GM12892 (cell line): Measurements from ENCODE around the gene GULP1.

ENCODE experiments used
- POLR2A ChIP-seq: IDR thresholded peaks from 2 replicates; pipeline ENCODE4 v1.6.1; 2011; ENCODE audit warnings: low read depth, low read length, control low read depth
- POLR2AphosphoS5 ChIP-seq: IDR thresholded peaks from 2 replicates; pipeline ENCODE4 v1.6.1; 2011; ENCODE audit warnings: low read depth, low read length, control low read depth
- TAF1 ChIP-seq: IDR thresholded peaks from 2 replicates; pipeline ENCODE4 v1.6.1; 2011; ENCODE audit warnings: low read depth, mild to moderate bottlenecking, control low read depth, low read length, borderline replicate concordance

DNA sequence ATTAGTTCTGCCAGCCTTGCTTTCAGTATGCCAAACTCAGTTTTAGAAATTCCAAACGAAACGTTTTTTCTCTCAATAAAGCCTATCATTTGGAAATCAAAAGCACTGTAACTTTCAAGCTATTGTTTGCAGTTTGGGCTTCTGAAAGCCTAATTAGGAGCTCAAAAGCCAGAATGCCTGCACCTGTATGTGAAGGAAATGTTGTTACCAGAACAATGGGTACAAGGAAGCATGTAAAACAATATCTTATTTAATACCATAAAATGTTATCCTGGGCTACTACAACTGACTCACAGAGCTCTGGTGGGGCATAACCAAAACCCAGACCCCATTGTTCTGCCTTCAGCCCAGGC is 12.6 kb upstream of the GULP1 start:
- TF ChIP-seq POLR2A = no peak
- no peak for TF ChIP-seq TAF1
- TF ChIP-seq POLR2AphosphoS5 = no peak
